Activated T-cell treated with anti-CD3 and anti-CD28 coated beads for 24 hours (primary cell): Measurements from ENCODE around the gene GALNS.

Experiments
- DNase-seq: peaks from one replicate; pipeline ENCODE4 v3.0.0-alpha.2; 2020; ENCODE audit warnings: low read depth

The GALNS gene

DNA sequence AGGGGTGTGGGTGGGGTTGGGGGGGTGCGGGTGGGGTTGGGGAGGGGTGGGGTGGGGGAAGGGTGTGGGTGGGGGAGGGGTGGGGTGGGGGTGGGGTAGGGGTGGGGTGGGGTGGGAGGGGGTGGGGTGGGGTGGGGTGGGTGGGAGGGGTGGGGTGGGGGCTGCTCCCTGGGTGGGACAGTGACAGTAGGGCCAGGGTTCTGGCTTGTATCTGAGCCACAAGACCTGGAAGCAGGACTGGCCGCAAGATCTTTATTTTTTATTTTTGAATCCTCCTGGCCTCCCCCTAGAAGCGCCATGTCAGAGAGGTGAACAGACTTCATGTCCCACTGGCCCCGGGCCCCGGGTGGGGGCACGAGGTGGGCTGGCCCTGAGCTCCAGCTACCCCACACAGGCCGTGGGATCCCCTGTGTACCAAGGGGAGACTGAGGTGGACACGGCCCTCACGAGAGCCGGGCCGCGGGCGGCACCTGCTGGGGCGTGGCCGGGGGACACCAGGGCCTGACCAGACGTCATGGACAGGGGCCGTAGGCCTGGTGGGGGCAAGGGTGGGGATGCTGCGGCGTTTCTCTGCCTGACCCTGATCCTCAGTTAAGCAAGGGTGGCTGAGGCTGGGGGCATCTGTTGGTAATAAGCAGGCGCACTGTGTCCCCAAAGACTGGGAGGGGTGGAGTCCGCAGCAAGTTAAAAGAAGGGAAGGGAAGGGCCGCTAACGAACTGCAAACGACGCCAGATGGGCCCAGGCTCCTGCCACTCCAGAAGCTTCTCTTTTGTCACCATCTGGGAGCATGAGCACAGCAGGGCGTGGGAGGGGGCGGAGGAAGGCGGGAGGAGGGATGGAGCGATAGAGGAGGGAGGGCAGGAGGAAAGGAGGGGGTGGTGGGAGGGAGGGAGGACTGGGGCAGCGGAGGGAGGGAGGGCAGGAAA is 32.0 kb upstream of the GALNS start:
- DNase-seq, result no peak

- DNase-seq, result no peak
Observed at GRCh38 chr16:88888057-88888456, 31.3 kb upstream of the GALNS start.

- DNase-seq, result no peak
Observed at GRCh38 chr16:88886845-88887521, 30.2 kb upstream of the GALNS start.

DNA sequence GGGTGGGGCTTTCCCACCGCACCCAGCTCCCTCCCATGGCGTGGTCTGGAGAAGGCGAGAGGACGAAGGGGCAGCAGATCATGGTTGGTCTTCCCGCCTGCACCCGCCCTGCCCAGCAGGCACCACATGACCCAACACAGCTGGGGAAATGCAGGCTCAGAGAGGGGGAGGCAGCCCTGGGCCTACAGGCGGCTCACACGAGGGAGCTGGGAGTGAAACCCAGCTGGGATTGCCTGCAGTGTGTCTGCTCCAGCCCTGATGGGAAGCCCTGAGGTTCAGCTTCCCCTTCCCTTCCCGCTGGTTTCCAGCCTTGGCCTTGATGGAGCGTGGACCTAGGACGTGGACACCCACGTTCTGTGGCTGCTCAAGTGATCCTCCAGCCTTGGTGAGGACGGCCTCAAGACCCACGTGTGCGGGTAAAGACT is 29.7 kb upstream of the GALNS start:
- DNase-seq, result no peak

- DNase-seq, result no peak
Observed at GRCh38 chr16:88885693-88886280, 29.0 kb upstream of the GALNS start.

DNA sequence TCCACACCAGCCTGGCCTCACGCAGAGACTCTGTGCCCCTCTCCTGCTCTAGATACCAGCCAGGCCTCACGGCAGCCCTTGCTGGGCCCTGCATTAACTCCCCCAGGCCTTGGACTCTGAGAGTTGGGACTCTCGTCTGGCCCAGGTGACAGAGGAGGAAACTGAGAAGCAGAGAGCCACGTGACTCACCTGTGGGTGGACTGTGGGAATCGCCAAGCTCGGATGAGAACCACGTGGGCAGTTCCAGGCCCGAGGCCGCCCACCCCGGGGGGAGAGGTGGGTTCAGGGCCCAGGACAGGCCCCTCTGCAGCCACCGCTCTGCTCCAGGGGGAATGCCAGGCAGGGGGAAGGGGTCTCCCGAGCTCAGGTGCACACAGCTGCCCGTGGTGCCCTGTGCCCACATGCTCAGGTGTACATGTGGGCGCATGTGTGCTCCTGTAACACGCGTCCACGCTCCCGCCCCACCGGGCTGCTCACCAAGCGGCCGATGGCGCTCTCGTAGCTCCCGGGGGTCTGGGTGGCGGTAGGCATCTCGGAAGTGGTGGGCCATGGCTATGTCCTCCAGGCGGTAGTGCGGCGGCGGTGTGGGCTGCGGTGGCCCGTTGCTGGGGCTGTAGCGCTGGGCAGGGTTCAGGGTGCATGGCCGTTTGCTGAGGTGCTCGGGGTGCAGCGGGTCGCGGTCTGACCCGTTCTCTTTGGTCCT is 28.0 kb upstream of the GALNS start:
- DNase-seq, result no peak

DNA sequence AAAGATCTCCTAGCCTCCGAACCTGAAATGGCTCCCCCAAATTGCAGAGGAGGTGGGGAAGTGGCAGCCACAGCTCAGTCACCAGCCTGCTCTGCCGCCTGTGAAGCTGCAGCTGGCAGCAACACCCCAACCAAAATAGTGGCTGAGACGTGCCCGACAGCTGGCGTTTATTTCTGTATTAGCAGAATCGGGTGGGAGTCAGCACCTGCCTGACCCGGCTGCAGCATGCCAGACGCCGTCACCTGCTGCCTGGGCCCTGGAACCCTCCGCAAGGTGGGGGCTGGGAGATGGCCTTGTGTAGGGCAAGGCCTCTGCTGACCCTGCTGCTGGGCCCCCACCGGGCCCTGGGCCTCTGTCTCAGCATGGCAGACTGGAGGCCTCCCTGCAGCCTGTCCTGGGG is 27.2 kb upstream of the GALNS start:
- no peak for DNase-seq

GRCh38 chr16:88883117-88883895 is 26.6 kb upstream of the GALNS start:
- DNase-seq, result no peak

DNA sequence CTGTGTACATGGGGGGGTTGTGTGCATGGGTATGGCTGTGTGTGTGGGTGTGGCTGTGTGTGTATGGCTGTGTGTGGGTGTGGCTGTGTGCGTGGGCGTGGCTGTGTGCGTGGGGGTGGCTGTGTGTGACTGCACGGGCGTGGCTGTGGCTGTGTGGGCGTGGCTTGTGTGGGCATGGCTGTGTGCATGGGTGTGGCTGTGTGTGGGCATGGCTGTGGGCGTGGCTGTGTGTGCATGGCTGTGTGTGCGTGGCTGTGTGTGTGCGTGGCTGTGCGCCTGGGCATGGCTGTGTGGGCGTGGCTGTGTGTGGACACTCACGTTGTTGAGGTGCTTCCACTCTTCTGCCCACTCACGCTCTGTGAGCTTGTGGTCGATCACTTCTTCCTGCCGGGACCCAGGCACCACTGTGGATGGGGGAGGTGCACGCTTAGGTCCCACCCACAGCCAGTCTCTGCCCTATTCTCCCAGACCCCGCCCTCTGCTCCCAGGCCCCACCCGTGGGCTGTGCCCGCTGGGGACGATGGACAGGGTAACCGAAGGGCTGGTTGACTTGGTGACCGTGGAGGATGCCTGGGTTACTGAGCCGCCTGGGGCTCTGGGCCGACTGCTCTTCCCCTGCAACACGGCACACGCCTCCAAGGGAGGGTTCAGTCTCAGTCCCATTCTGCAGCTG is 25.7 kb upstream of the GALNS start:
- DNase-seq, result no peak

DNA sequence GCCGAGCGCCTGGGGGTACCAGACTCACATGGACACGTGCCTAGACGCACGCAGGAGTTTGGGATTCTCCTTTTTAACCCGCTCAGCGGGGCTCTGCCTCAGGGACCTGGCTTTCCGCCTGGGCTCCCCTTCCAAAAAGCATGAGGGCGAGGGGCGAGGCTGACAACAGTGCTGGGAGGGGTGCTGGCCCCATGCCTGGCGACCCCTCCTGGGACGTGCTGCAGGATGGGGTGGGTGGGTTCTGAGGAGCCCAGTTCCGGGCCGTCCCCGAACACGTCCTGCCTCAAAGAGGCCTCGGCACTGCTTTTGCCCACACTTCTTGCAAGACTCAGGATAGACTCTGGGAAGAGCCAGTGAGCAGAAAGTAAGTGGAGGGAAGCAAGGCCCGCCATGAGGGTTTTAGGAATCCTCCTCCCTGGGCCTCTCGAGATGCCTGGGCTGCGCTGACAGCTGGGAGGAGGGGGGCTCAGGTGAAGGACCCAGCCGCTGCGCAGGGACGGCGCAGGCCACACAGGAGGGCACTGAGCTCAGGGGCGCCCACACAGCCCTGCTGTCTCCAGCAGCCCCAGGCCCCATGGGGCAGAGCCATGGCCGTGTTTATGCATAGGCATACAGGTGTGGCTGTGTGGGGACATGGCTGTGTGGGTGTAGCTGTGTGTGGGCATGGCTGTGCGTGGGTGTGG is 25.1 kb upstream of the GALNS start:
- no peak for DNase-seq

- DNase-seq, result no peak
Observed at GRCh38 chr16:88881007-88881615, 24.4 kb upstream of the GALNS start.

DNA sequence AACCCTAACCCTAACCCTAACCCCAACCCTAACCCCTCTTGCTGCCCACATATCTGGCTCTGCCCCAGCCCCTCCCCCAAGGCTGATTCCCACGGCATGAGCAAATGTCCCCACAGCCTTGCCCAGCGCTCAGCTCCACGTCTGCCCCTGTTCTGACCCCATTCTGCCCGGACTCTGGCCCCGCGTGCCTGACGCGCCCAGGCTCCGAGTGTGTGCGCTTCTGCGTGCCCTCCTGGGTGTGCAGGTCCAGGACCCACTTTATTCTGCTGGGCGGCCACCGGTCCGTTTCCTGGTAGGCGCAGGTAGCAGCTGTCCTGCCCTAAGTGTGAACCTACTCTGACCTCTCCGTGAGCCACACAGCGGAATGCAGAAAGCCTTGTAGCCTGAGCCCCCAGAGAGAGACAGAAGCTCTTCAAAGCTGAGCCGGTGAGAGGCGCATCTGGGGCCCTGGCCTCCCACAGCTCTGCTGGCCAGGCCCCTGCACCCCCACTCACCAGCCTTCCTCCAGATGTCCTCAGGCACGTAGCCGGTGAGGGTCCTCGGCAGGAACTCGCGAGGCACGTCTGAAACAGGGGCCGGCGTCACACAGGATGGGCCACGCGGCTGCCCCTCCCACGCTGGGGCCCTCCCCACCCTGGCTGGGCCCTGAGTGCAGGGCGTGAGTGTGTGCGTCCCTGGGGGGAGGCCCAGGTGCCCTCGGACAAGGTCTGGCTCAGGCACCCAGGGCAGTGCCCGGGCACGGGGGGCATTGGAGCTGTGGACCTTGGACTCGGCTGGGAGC is 23.7 kb upstream of the GALNS start:
- no peak for DNase-seq

GRCh38 chr16:88879788-88880055 is 23.0 kb upstream of the GALNS start:
- DNase-seq, result no peak

- DNase-seq, result no peak
Observed at GRCh38 chr16:88878967-88879787, 22.4 kb upstream of the GALNS start.

GRCh38 chr16:88878356-88878755 is 21.6 kb upstream of the GALNS start:
- no peak for DNase-seq

DNA sequence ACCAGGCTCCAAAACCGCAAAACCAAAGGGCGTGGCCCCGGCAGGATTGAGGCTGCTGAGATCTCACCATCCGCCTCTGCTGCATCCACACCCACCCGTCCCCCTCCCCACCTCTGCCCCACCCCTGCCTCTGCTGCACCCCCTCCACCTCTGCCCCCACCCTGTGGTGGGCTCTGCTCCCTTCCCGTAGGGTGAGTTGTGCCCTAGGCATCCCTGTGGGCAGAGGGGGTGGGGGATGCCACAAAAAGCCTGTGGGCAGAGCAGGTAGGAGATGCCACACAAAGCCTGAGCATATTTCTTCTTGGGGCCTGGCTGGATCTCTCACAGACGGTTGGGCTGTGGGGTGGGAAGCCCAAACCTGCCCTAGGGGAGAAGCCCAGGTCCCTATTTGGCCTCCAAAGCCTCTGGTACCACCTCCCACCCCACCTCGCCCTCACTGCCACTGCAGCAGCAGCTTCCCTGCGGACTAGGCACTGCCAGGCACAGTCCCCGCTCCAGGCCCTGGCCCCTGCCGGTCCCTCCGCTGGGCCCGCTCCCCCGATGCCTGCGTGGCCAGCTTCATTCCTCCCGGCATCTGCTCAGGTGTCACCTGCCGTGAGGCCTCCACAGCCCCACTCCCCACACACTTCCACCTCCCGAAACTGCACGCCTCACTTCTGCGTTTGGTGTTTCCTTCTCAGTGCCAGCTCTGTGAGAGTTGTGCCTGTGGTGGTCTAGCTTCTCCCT is 21.0 kb upstream of the GALNS start:
- DNase-seq, result no peak

DNA sequence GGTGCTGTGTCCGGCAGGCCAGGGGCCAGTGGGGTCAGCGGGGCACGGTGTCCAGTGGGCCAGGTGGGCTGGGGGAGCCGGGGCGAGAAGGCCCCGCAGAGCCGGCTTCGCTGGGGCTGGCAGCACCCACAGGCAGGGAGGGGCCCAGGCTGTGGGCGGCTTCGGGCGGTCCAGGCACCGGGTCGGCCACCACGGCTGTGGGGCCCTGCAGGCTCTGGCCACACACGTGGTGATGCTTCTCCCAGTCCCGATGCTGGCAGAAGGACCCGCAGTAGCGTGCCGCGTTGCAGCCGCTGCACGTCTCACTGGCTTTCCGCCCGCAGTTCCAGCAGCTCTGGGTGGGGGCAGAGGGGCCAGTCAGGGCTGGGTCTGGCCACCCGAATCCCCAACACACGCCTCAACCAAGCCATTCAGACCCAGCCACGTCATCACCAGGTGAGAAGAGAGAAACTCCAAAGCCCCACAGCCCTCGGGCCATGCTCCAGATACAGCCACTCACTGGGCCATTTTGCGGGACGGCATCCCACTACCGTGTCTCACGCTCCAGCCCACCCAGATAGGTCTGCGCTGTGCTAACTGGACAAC is 20.3 kb upstream of the GALNS start:
- no peak for DNase-seq
